ENCODE data around the gene NBR1. TPM values are rescaled to one million over a fixed set of nuclear protein-coding genes. Genes with fewer than 3 reads are reported as not detected.

The NBR1 gene
- polyA plus RNA-seq, 1 donor (not counting 4 experiments of a cell fraction or from before 2014, with no cell fraction given), result 65.7 TPM

- H3K9ac ChIP-seq (ENCODE audit: control insufficient read depth, extremely low read depth, insufficient read depth, low read length), result no peak overlapping the region
- no peaks in the 10 kb centered on the region for H3K79me2 ChIP-seq (ENCODE audit: control insufficient read depth, insufficient read depth, low read length)
- no peaks in the 10 kb centered on the region for H3K4me1 ChIP-seq (ENCODE audit: control insufficient read depth, extremely low read depth, insufficient read depth, low read length)
- no peaks in the 10 kb centered on the region for H3K27me3 ChIP-seq (ENCODE audit: control insufficient read depth, extremely low read depth, insufficient read depth, low read length)
- peaks cover 5 to 18% of the 10 kb centered on the region in 2 experiments for H3K36me3 ChIP-seq (ENCODE audit: control insufficient read depth in 2 of 2, extremely low read depth in 1 of 2, insufficient read depth in 2 of 2, low read length in 2 of 2)
- TF ChIP-seq EZH2 (IDR thresholded peaks at IDR 0.05; ENCODE audit: low read length), result no peak
- no peak for TF ChIP-seq CTCF (optimal IDR thresholded peaks at IDR 0.05 in 1 of 3, IDR thresholded peaks at IDR 0.05 in 1 of 3, conservative IDR thresholded peaks at IDR 0.05 in 1 of 3; ENCODE audit: extremely low read depth in 1 of 3, insufficient read depth in 2 of 3, low read length in 3 of 3)
- dilution Hi-C loops (cut with MboI; ENCODE audit: extremely low pct_ligation_motif_present, low sequenced_read_pairs), result no loop called here
- FAIRE-seq (no peak), DNase-seq (ENCODE audit: low read depth, low spot score) (no peak)
- no peak overlapping the region for H2AFZ ChIP-seq (ENCODE audit: control insufficient read depth, low read length)
- no peak overlapping the region for H3K27ac ChIP-seq (ENCODE audit: control insufficient read depth, insufficient read depth, low read length)
- no peak overlapping the region for H3K4me3 ChIP-seq (ENCODE audit: control insufficient read depth in 2 of 3, extremely low read depth in 1 of 3, insufficient read depth in 2 of 3, low read depth in 1 of 3, low read length in 3 of 3)
- no peaks in the 10 kb centered on the region for H3K9me1 ChIP-seq (ENCODE audit: control insufficient read depth, extremely low read depth, insufficient read depth, low read length)
- H4K20me1 ChIP-seq (ENCODE audit: control insufficient read depth, extremely low read depth, insufficient read depth, low read length), result no peaks in the 10 kb centered on the region
- no peak overlapping the region for H3K4me2 ChIP-seq (ENCODE audit: control insufficient read depth, extremely low read depth, insufficient read depth, low read depth, low read length)
- no peaks in the 10 kb centered on the region for H3K9me3 ChIP-seq (ENCODE audit: control insufficient read depth, low read depth, low read length)
These were observed 49.6 kb downstream of the NBR1 start for GRCh38 chr17:43220511-43221125.

GRCh38 chr17:43224146-43224705 is 53.2 kb downstream of the NBR1 start:
- H3K9me1 ChIP-seq (ENCODE audit: control insufficient read depth, extremely low read depth, insufficient read depth, low read length), result no peaks in the 10 kb centered on the region
- no peak overlapping the region for H3K9ac ChIP-seq (ENCODE audit: control insufficient read depth, extremely low read depth, insufficient read depth, low read length)
- no peaks in the 10 kb centered on the region for H3K9me3 ChIP-seq (ENCODE audit: control insufficient read depth, low read depth, low read length)
- DNase-seq (ENCODE audit: low read depth, low spot score), result no peak
- no peaks in the 10 kb centered on the region for H3K79me2 ChIP-seq (ENCODE audit: control insufficient read depth, insufficient read depth, low read length)
- TF ChIP-seq CTCF (optimal IDR thresholded peaks at IDR 0.05 in 1 of 3, IDR thresholded peaks at IDR 0.05 in 1 of 3, conservative IDR thresholded peaks at IDR 0.05 in 1 of 3; ENCODE audit: extremely low read depth in 1 of 3, insufficient read depth in 2 of 3, low read length in 3 of 3), result no peak
- TF ChIP-seq EZH2 (IDR thresholded peaks at IDR 0.05; ENCODE audit: low read length), result no peak
- H4K20me1 ChIP-seq (ENCODE audit: control insufficient read depth, extremely low read depth, insufficient read depth, low read length), result no peaks in the 10 kb centered on the region
- no peaks in the 10 kb centered on the region for H3K4me1 ChIP-seq (ENCODE audit: control insufficient read depth, extremely low read depth, insufficient read depth, low read length)
- no peak for FAIRE-seq
- H3K27me3 ChIP-seq (ENCODE audit: control insufficient read depth, extremely low read depth, insufficient read depth, low read length), result no peaks in the 10 kb centered on the region
- no peak overlapping the region for H2AFZ ChIP-seq (ENCODE audit: control insufficient read depth, low read length)
- dilution Hi-C loops (cut with MboI; ENCODE audit: extremely low pct_ligation_motif_present, low sequenced_read_pairs), result no loop called here
- H3K36me3 ChIP-seq (ENCODE audit: control insufficient read depth in 2 of 2, extremely low read depth in 1 of 2, insufficient read depth in 2 of 2, low read length in 2 of 2), result peaks cover 0 to 4% of the 10 kb centered on the region in 2 experiments
- H3K27ac ChIP-seq (ENCODE audit: control insufficient read depth, insufficient read depth, low read length), result no peak overlapping the region
- H3K4me3 ChIP-seq (ENCODE audit: control insufficient read depth in 2 of 3, extremely low read depth in 1 of 3, insufficient read depth in 2 of 3, low read depth in 1 of 3, low read length in 3 of 3), result no peak overlapping the region
- H3K4me2 ChIP-seq (ENCODE audit: control insufficient read depth, extremely low read depth, insufficient read depth, low read depth, low read length), result no peak overlapping the region

Measured in keratinocyte (primary cell).